ENCODE data around the gene HOMER2.

GRCh38 chr15:82892573-82892972, 59.9 kb downstream of the HOMER2 start:
- TF ChIP-seq EP300 (IDR thresholded peaks at IDR 0.05; ENCODE audit: low read depth) (no peak), POLR2A (IDR thresholded peaks at IDR 0.05) (no peak), POLR2AphosphoS5 (IDR thresholded peaks at IDR 0.05) (no peak)
- TF ChIP-seq, protein P1, sequence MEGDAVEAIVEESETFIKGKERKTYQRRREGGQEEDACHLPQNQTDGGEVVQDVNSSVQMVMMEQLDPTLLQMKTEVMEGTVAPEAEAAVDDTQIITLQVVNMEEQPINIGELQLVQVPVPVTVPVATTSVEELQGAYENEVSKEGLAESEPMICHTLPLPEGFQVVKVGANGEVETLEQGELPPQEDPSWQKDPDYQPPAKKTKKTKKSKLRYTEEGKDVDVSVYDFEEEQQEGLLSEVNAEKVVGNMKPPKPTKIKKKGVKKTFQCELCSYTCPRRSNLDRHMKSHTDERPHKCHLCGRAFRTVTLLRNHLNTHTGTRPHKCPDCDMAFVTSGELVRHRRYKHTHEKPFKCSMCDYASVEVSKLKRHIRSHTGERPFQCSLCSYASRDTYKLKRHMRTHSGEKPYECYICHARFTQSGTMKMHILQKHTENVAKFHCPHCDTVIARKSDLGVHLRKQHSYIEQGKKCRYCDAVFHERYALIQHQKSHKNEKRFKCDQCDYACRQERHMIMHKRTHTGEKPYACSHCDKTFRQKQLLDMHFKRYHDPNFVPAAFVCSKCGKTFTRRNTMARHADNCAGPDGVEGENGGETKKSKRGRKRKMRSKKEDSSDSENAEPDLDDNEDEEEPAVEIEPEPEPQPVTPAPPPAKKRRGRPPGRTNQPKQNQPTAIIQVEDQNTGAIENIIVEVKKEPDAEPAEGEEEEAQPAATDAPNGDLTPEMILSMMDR (IDR thresholded peaks at IDR 0.05), result no peak
